LNCaP clone FGC (cell line): Measurements from ENCODE around the gene HID1.

Experiments used
- DNase-seq: peaks from one replicate; pipeline ENCODE4 v3.0.0-alpha.2; 2011; ENCODE audit warnings: low read depth
- H3K4me3 ChIP-seq: 2 replicates; pipeline ENCODE4 v1.5.1; 2011; ENCODE audit warnings: mild to moderate bottlenecking, low read depth, low read length, control low read depth
- CTCF ChIP-seq: IDR thresholded peaks from 2 replicates; pipeline ENCODE4 v1.5.1; 2012; ENCODE audit warnings: mild to moderate bottlenecking; ENCODE audit not compliant: control insufficient read depth, insufficient read depth; ENCODE audit errors: extremely low read depth

HID1 gene

GRCh38 chr17:74928786-74929185 lies 43.8 kb downstream of the HID1 start:
- H3K4me3 ChIP-seq: no peak overlapping the region
- TF ChIP-seq CTCF: no peak
- peak; percentile 15 for DNase-seq

GRCh38 chr17:74925242-74925641 lies 47.3 kb downstream of the HID1 start:
- TF ChIP-seq CTCF: no peak
- H3K4me3 ChIP-seq: no peak overlapping the region

GRCh38 chr17:74924250-74924948 lies 48.2 kb downstream of the HID1 start, which contains the start of gene OTOP2:
Gene OTOP2, plus strand, starts transcription at chr17:74924273. Its CDS starts 360 bp downstream, at chr17:74924633.
- H3K4me3 ChIP-seq: peak within 1 kb of the TSS; percentile 38
- TF ChIP-seq CTCF: no peak
- DNase-seq: no peak

More at GRCh38 chr17:74925242-74925641, 47.3 kb downstream of the HID1 start:
- no peak for DNase-seq

- peak; percentile 99 for TF ChIP-seq CTCF
- H3K4me3 ChIP-seq: peak overlapping the region; percentile 38
- DNase-seq: no peak
Observed at GRCh38 chr17:74923538-74924249, 48.9 kb downstream of the HID1 start.

GRCh38 chr17:74922694-74923537 lies 49.6 kb downstream of the HID1 start, which contains the start of gene USH1G:
Gene USH1G, minus strand, starts transcription at chr17:74923255. Its CDS starts 182 bp downstream, at chr17:74923073.
- H3K4me3 ChIP-seq: peak within 1 kb of the TSS; percentile 38
- TF ChIP-seq CTCF: no peak
- no peak for DNase-seq

GRCh38 chr17:74922172-74922571 lies 50.4 kb downstream of the HID1 start:
- DNase-seq: no peak
- no peak overlapping the region for H3K4me3 ChIP-seq
- TF ChIP-seq CTCF: no peak
